Measurements from ENCODE around the gene CDYL. TPM values are rescaled to one million over a fixed set of nuclear protein-coding genes. Genes with fewer than 3 reads are reported as not detected.

Gene CDYL
- total and polyA plus RNA-seq, 7 donors, result 14.2 to 82.8 (median 37.9) TPM

GRCh38 chr6:4916954-4917561 is 140.9 kb downstream of the CDYL start:
- Histone ChIP-seq H3K36me3 (no peaks in the 10 kb centered on the region), H3K27me3 (no peaks in the 10 kb centered on the region), H3K9me3 (no peaks in the 10 kb centered on the region), H3K4me1 (peaks cover 0 to 32% (median 13%) of the 10 kb centered on the region in 4 donors), H3K27ac (no peak overlapping the region), H3K4me3 (no peak overlapping the region)
- no peak for TF ChIP-seq EP300 (IDR thresholded peaks at IDR 0.05)
- no peak for TF ChIP-seq POLR2AphosphoS5 (IDR thresholded peaks at IDR 0.05)
- TF ChIP-seq CTCF (IDR thresholded peaks at IDR 0.05), result no peak
- no peak for TF ChIP-seq POLR2A (IDR thresholded peaks at IDR 0.05)
- 48 to 67% methylated on average over 5 of the region's 5 CpGs for WGBS, 2 donors
- DNase-seq, result no peak
- intact Hi-C loops (cut with DNase I), result no loop called here

- no peaks in the 10 kb centered on the region for H3K9me3 ChIP-seq
- TF ChIP-seq EP300 (IDR thresholded peaks at IDR 0.05) (no peak), POLR2AphosphoS5 (IDR thresholded peaks at IDR 0.05) (no peak), CTCF (IDR thresholded peaks at IDR 0.05) (no peak), POLR2A (IDR thresholded peaks at IDR 0.05) (no peak)
- WGBS, 2 donors, result 87 to 90% methylated on average over 5 of the region's 5 CpGs
- DNase-seq, result no peak
- H3K36me3 ChIP-seq, result no peaks in the 10 kb centered on the region
- intact Hi-C loops (cut with DNase I), result no loop called here
- no peaks in the 10 kb centered on the region for H3K27me3 ChIP-seq
- H3K4me3 ChIP-seq, result no peak overlapping the region
- H3K4me1 ChIP-seq, result peaks cover 0 to 4% (median 0%) of the 10 kb centered on the region in 4 donors
- H3K27ac ChIP-seq, result no peak overlapping the region
Measured at GRCh38 chr6:4920914-4921410, 144.8 kb downstream of the CDYL start.

GRCh38 chr6:4922488-4923037 is 146.4 kb downstream of the CDYL start:
- no peaks in the 10 kb centered on the region for H3K27me3 ChIP-seq
- intact Hi-C loops (cut with DNase I), result no loop called here
- WGBS, 2 donors, result 90 to 91% methylated on average over 13 of the region's 13 CpGs
- H3K4me3 ChIP-seq, result no peak overlapping the region
- H3K27ac ChIP-seq, result no peak overlapping the region
- peaks cover 0 to 4% (median 0%) of the 10 kb centered on the region in 4 donors for H3K4me1 ChIP-seq
- no peak for DNase-seq
- H3K36me3 ChIP-seq, result no peaks in the 10 kb centered on the region
- no peaks in the 10 kb centered on the region for H3K9me3 ChIP-seq
- TF ChIP-seq EP300 (IDR thresholded peaks at IDR 0.05) (no peak), POLR2AphosphoS5 (IDR thresholded peaks at IDR 0.05) (no peak), CTCF (IDR thresholded peaks at IDR 0.05) (no peak), POLR2A (IDR thresholded peaks at IDR 0.05) (no peak)

- intact Hi-C loops (cut with DNase I), result no loop called here
- TF ChIP-seq EP300 (IDR thresholded peaks at IDR 0.05) (no peak), POLR2AphosphoS5 (IDR thresholded peaks at IDR 0.05) (no peak)
- H3K27me3 ChIP-seq, result no peaks in the 10 kb centered on the region
- no peak for DNase-seq
- peaks cover 0 to 4% (median 0%) of the 10 kb centered on the region in 4 donors for H3K4me1 ChIP-seq
- H3K27ac ChIP-seq, result no peak overlapping the region
- H3K9me3 ChIP-seq, result no peaks in the 10 kb centered on the region
- WGBS, 2 donors, result 86 to 91% methylated on average over 3 of the region's 3 CpGs
- no peak overlapping the region for H3K4me3 ChIP-seq
- no peaks in the 10 kb centered on the region for H3K36me3 ChIP-seq
Measured at GRCh38 chr6:4923081-4923480, 146.9 kb downstream of the CDYL start.

- intact Hi-C loops (cut with DNase I), result no loop called here
- Histone ChIP-seq H3K27ac (no peak overlapping the region), H3K27me3 (no peaks in the 10 kb centered on the region), H3K4me3 (no peak overlapping the region), H3K36me3 (no peaks in the 10 kb centered on the region), H3K4me1 (peaks cover 0 to 5% (median under 1%) of the 10 kb centered on the region in 4 donors), H3K9me3 (no peaks in the 10 kb centered on the region)
- DNase-seq, result no peak
- WGBS, 2 donors, result 88 to 89% methylated on average over 9 of the region's 9 CpGs
- TF ChIP-seq EP300 (IDR thresholded peaks at IDR 0.05), result no peak
- TF ChIP-seq POLR2AphosphoS5 (IDR thresholded peaks at IDR 0.05), result no peak
- no peak for TF ChIP-seq POLR2A (IDR thresholded peaks at IDR 0.05)
- TF ChIP-seq CTCF (IDR thresholded peaks at IDR 0.05), result no peak
Measured at GRCh38 chr6:4924661-4925271, 148.6 kb downstream of the CDYL start.
